SK-N-SH treated with all-trans-retinoic acid at 6 μM for 48 hours (cell line): ENCODE data around the gene SLC35F4.

Experiments used
- ATAC-seq: fragments of 200-7000 bp; cut with Tn5 transposase; 3 replicates; pipeline ENCODE4 v1.9.1; 2020; ENCODE audit warnings: mild to moderate bottlenecking, moderate library complexity
- ARNTL ChIP-seq: fragments of 450-650 bp; formaldehyde crosslinking; IDR thresholded peaks from 2 replicates; pipeline ENCODE4 v1.5.0; 2020; ENCODE audit warnings: low read depth, mild to moderate bottlenecking, moderate library complexity, borderline replicate concordance
- BACH2 ChIP-seq: fragments of 250-450 bp; sonication (Bioruptor Pico); IDR thresholded peaks from 2 replicates; pipeline ENCODE4 v1.9.0; 2021; ENCODE audit warnings: mild to moderate bottlenecking, borderline replicate concordance
- CREB5 ChIP-seq: fragments of 250-450 bp; sonication (Bioruptor Pico); IDR thresholded peaks from 2 replicates; pipeline ENCODE4 v1.5.1; 2020; ENCODE audit warnings: low read depth, mild to moderate bottlenecking, moderate library complexity
- CSDC2 ChIP-seq: fragments of 250-450 bp; sonication (Bioruptor Pico); IDR thresholded peaks from 2 replicates; pipeline ENCODE4 v1.5.0; 2020; ENCODE audit warnings: mild to moderate bottlenecking, moderate library complexity
- ESRRG ChIP-seq: fragments of 250-450 bp; sonication (Bioruptor Pico); IDR thresholded peaks from 2 replicates; pipeline ENCODE4 v1.6.1; 2021; ENCODE audit warnings: mild to moderate bottlenecking
- GLIS3 ChIP-seq: fragments of 250-450 bp; sonication (Bioruptor Pico); IDR thresholded peaks from 2 replicates; pipeline ENCODE4 v1.5.0; 2020; ENCODE audit warnings: mild to moderate bottlenecking, moderate library complexity
- ISL1 ChIP-seq: fragments of 250-450 bp; sonication (Bioruptor Pico); IDR thresholded peaks from 2 replicates; pipeline ENCODE4 v2.1.2; 2022; ENCODE audit warnings: mild to moderate bottlenecking, moderate library complexity
- OSR1 ChIP-seq: fragments of 250-450 bp; sonication (Bioruptor Pico); IDR thresholded peaks from 2 replicates; pipeline ENCODE4 v1.8.0; 2022; ENCODE audit warnings: moderate library complexity, mild to moderate bottlenecking, inconsistent platforms
- PPARA ChIP-seq: fragments of 250-450 bp; sonication (Bioruptor Pico); IDR thresholded peaks from 2 replicates; pipeline ENCODE4 v1.5.0; 2020; ENCODE audit warnings: mild to moderate bottlenecking, borderline replicate concordance
- RARB ChIP-seq: fragments of 250-450 bp; sonication (Bioruptor Pico); IDR thresholded peaks from 2 replicates; pipeline ENCODE4 v1.8.0; 2021; ENCODE audit warnings: mild to moderate bottlenecking, moderate library complexity
- SNAI2 ChIP-seq: fragments of 250-450 bp; sonication (Bioruptor Pico); IDR thresholded peaks from 2 replicates; pipeline ENCODE4 v1.5.0; 2020; ENCODE audit warnings: mild to moderate bottlenecking, moderate library complexity
- TCF4 ChIP-seq: fragments of 250-450 bp; sonication (Bioruptor Pico); IDR thresholded peaks from 2 replicates; pipeline ENCODE4 v1.8.0; 2021; ENCODE audit warnings: mild to moderate bottlenecking, moderate library complexity, borderline replicate concordance
- TOX ChIP-seq: fragments of 250-450 bp; sonication (Bioruptor Pico); IDR thresholded peaks from 2 replicates; pipeline ENCODE4 v1.8.0; 2021; ENCODE audit warnings: mild to moderate bottlenecking, moderate library complexity, borderline replicate concordance
- ZC3H10 ChIP-seq: fragments of 250-450 bp; sonication (Bioruptor Pico); IDR thresholded peaks from 2 replicates; pipeline ENCODE4 v1.5.1; 2021; ENCODE audit warnings: mild to moderate bottlenecking, moderate library complexity
- ZFP3 ChIP-seq: fragments of 250-450 bp; sonication (Bioruptor Pico); IDR thresholded peaks from 2 replicates; pipeline ENCODE4 v1.5.0; 2020; ENCODE audit warnings: mild to moderate bottlenecking, moderate library complexity
- ZFP30 ChIP-seq: fragments of 450-650 bp; formaldehyde crosslinking; IDR thresholded peaks from 2 replicates; pipeline ENCODE4 v1.5.0; 2022; ENCODE audit warnings: mild to moderate bottlenecking, moderate library complexity
- ZNF565 ChIP-seq: fragments of 450-650 bp; formaldehyde crosslinking; conservative IDR thresholded peaks from 2 replicates; pipeline ENCODE4 v1.5.0; 2020; ENCODE audit warnings: low read depth, mild to moderate bottlenecking, moderate library complexity
- ZNF70 ChIP-seq: fragments of 450-650 bp; formaldehyde crosslinking; IDR thresholded peaks from 2 replicates; pipeline ENCODE4 v1.5.0; 2020; ENCODE audit warnings: mild to moderate bottlenecking, moderate library complexity
- ZNF8 ChIP-seq: fragments of 450-650 bp; formaldehyde crosslinking; IDR thresholded peaks from 2 replicates; pipeline ENCODE4 v1.5.0; 2020; ENCODE audit warnings: mild to moderate bottlenecking, moderate library complexity
- TF ChIP-seq, protein P1 (sequence below): fragments of 250-450 bp; sonication (Bioruptor Pico); IDR thresholded peaks from 2 replicates; pipeline ENCODE4 v1.8.0; 2020; ENCODE audit warnings: mild to moderate bottlenecking, moderate library complexity, borderline replicate concordance
- TF ChIP-seq, protein P2 (sequence below): fragments of 250-450 bp; sonication (Bioruptor Pico); IDR thresholded peaks from 2 replicates; pipeline ENCODE4 v1.8.0; 2021; ENCODE audit warnings: low read depth, mild to moderate bottlenecking, moderate library complexity, borderline replicate concordance
- TF ChIP-seq, protein P3 (sequence below): fragments of 250-450 bp; sonication (Bioruptor Pico); IDR thresholded peaks from 2 replicates; pipeline ENCODE4 v1.5.0; 2020; ENCODE audit warnings: mild to moderate bottlenecking, moderate library complexity

SLC35F4 gene

DNA sequence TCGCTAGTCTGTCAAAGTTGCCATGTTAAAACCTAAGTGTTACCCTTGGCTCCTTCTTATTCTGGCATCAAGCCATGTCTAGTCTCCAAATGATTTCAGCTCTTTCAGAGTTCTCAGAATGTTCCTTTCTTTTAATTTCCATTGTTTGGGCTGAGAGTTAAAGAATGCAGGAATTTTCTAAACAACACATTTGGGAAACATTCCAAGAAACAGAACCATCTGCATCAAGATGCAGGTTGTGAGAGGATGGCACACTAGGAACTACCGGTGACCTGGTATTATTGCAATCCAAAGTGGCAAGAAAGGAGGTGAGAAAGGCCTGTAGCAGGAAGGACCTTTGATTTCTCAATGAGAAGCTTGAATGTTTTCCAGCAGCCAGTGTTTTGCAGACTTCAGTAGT lies 30.1 kb downstream of the SLC35F4 start:
- TF ChIP-seq ZFP30 (no peak), SNAI2 (CRISPR knock-in tag) (no peak), ZNF70 (no peak), ARNTL (no peak), GLIS3 (CRISPR knock-in tag) (no peak), ZFP3 (CRISPR knock-in tag) (no peak), ZNF565 (CRISPR knock-in tag) (no peak), ZNF8 (CRISPR knock-in tag) (no peak), ESRRG (CRISPR knock-in tag) (no peak), TOX (CRISPR knock-in tag) (no peak), OSR1 (CRISPR knock-in tag) (no peak), RARB (no peak), BACH2 (CRISPR knock-in tag) (no peak), TCF4 (CRISPR knock-in tag) (no peak)
- TF ChIP-seq, protein P1, sequence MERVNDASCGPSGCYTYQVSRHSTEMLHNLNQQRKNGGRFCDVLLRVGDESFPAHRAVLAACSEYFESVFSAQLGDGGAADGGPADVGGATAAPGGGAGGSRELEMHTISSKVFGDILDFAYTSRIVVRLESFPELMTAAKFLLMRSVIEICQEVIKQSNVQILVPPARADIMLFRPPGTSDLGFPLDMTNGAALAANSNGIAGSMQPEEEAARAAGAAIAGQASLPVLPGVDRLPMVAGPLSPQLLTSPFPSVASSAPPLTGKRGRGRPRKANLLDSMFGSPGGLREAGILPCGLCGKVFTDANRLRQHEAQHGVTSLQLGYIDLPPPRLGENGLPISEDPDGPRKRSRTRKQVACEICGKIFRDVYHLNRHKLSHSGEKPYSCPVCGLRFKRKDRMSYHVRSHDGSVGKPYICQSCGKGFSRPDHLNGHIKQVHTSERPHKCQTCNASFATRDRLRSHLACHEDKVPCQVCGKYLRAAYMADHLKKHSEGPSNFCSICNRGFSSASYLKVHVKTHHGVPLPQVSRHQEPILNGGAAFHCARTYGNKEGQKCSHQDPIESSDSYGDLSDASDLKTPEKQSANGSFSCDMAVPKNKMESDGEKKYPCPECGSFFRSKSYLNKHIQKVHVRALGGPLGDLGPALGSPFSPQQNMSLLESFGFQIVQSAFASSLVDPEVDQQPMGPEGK (CRISPR knock-in tag), result no peak
- TF ChIP-seq, protein P2, sequence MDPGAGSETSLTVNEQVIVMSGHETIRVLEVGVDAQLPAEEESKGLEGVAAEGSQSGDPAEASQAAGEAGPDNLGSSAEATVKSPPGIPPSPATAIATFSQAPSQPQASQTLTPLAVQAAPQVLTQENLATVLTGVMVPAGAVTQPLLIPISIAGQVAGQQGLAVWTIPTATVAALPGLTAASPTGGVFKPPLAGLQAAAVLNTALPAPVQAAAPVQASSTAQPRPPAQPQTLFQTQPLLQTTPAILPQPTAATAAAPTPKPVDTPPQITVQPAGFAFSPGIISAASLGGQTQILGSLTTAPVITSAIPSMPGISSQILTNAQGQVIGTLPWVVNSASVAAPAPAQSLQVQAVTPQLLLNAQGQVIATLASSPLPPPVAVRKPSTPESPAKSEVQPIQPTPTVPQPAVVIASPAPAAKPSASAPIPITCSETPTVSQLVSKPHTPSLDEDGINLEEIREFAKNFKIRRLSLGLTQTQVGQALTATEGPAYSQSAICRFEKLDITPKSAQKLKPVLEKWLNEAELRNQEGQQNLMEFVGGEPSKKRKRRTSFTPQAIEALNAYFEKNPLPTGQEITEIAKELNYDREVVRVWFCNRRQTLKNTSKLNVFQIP (CRISPR knock-in tag), result no peak
- TF ChIP-seq, protein P3, sequence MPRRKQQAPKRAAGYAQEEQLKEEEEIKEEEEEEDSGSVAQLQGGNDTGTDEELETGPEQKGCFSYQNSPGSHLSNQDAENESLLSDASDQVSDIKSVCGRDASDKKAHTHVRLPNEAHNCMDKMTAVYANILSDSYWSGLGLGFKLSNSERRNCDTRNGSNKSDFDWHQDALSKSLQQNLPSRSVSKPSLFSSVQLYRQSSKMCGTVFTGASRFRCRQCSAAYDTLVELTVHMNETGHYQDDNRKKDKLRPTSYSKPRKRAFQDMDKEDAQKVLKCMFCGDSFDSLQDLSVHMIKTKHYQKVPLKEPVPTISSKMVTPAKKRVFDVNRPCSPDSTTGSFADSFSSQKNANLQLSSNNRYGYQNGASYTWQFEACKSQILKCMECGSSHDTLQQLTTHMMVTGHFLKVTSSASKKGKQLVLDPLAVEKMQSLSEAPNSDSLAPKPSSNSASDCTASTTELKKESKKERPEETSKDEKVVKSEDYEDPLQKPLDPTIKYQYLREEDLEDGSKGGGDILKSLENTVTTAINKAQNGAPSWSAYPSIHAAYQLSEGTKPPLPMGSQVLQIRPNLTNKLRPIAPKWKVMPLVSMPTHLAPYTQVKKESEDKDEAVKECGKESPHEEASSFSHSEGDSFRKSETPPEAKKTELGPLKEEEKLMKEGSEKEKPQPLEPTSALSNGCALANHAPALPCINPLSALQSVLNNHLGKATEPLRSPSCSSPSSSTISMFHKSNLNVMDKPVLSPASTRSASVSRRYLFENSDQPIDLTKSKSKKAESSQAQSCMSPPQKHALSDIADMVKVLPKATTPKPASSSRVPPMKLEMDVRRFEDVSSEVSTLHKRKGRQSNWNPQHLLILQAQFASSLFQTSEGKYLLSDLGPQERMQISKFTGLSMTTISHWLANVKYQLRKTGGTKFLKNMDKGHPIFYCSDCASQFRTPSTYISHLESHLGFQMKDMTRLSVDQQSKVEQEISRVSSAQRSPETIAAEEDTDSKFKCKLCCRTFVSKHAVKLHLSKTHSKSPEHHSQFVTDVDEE, result no peak
- no peak for ATAC-seq

- ATAC-seq, result no peak
Measured at GRCh38 chr14:57834961-57835360, 30.9 kb downstream of the SLC35F4 start.

More at GRCh38 chr14:57834961-57835360, 30.9 kb downstream of the SLC35F4 start:
- TF ChIP-seq ARNTL (no peak), TCF4 (CRISPR knock-in tag) (no peak), GLIS3 (CRISPR knock-in tag) (no peak), ZNF70 (no peak), ZFP30 (no peak), PPARA (CRISPR knock-in tag) (no peak), TOX (CRISPR knock-in tag) (no peak), ISL1 (CRISPR knock-in tag) (no peak), ZFP3 (CRISPR knock-in tag) (no peak), ZNF8 (CRISPR knock-in tag) (no peak), SNAI2 (CRISPR knock-in tag) (no peak), RARB (no peak), CSDC2 (CRISPR knock-in tag) (no peak), ZNF565 (CRISPR knock-in tag) (no peak), ZC3H10 (CRISPR knock-in tag) (no peak), CREB5 (CRISPR knock-in tag) (no peak)
- TF ChIP-seq, protein P1 (CRISPR knock-in tag), result no peak
- TF ChIP-seq, protein P3, result no peak
- TF ChIP-seq, protein P2 (CRISPR knock-in tag), result no peak
